Mesenchymal stem cell (in vitro differentiated cells and primary cell): ENCODE results near the gene CFAP58.

Experiments
- DNase-seq: peaks from one replicate; pipeline ENCODE4 v3.0.0-alpha.2; 2013
- H2AFZ ChIP-seq: one replicate; pipeline ENCODE4 v1.6.1; 2013; ENCODE audit warnings: low read depth, mild to moderate bottlenecking, control low read depth, inconsistent platforms, low read length, moderate library complexity
- H2AK5ac ChIP-seq: 2 replicates; pipeline ENCODE4 v1.6.1; 2013; ENCODE audit warnings: low read length, moderate library complexity, mild to moderate bottlenecking, inconsistent platforms; ENCODE audit not compliant: severe bottlenecking
- H2BK120ac ChIP-seq: one replicate; pipeline ENCODE4 v1.6.1; 2013; ENCODE audit warnings: low read depth, mild to moderate bottlenecking, inconsistent platforms, low read length, moderate library complexity
- H2BK12ac ChIP-seq, 2 experiments: one replicate each; pipeline ENCODE4 v1.6.1; 2013; ENCODE audit warnings: inconsistent platforms in 2 of 2, low read length in 2 of 2, mild to moderate bottlenecking in 2 of 2, moderate library complexity in 2 of 2, control low read depth in 1 of 2
- H2BK15ac ChIP-seq: one replicate; pipeline ENCODE4 v1.6.1; 2013; ENCODE audit warnings: mild to moderate bottlenecking, low read depth, inconsistent platforms; ENCODE audit not compliant: poor library complexity, severe bottlenecking
- H2BK5ac ChIP-seq: 2 replicates; pipeline ENCODE4 v1.6.1; 2013; ENCODE audit warnings: low read depth, mild to moderate bottlenecking, low read length, control low read depth, inconsistent platforms; ENCODE audit not compliant: poor library complexity, severe bottlenecking
- H3K14ac ChIP-seq, 2 experiments: one replicate each; pipeline ENCODE4 v1.6.1; 2013; ENCODE audit warnings: inconsistent platforms in 2 of 2, low read length in 2 of 2, control low read depth in 1 of 2, mild to moderate bottlenecking in 1 of 2, moderate library complexity in 1 of 2
- H3K18ac ChIP-seq, 2 experiments: one replicate each; pipeline ENCODE4 v1.6.1; 2013; ENCODE audit warnings: inconsistent platforms in 2 of 2, low read length in 2 of 2, control low read depth in 1 of 2, low read depth in 1 of 2, mild to moderate bottlenecking in 1 of 2
- H3K23ac ChIP-seq, 2 experiments: one replicate each; pipeline ENCODE4 v1.6.1; 2013; ENCODE audit warnings: inconsistent platforms in 2 of 2, low read length in 2 of 2, mild to moderate bottlenecking in 2 of 2, moderate library complexity in 2 of 2, control low read depth in 1 of 2
- H3K27ac ChIP-seq: 2 replicates; pipeline ENCODE4 v1.5.1; 2013; ENCODE audit warnings: mild to moderate bottlenecking, moderate library complexity, low read length, control low read depth, inconsistent platforms; ENCODE audit not compliant: poor library complexity, severe bottlenecking
- H3K27me3 ChIP-seq, 2 experiments: 2 replicates each; pipeline versions ENCODE4 v1.6.1 to v1.7.0; 2013; ENCODE audit warnings: low read length in 2 of 2, mild to moderate bottlenecking in 2 of 2, moderate library complexity in 2 of 2, control low read depth in 1 of 2, inconsistent platforms in 1 of 2; ENCODE audit not compliant: control insufficient read depth in 1 of 2, insufficient read depth in 1 of 2
- H3K36me3 ChIP-seq, 2 experiments: 2 replicates each; pipeline versions ENCODE4 v1.6.1 to v1.7.0; 2013; ENCODE audit warnings: low read length in 2 of 2, control low read depth in 1 of 2, inconsistent platforms in 1 of 2, low read depth in 1 of 2, mild to moderate bottlenecking in 1 of 2; ENCODE audit not compliant: insufficient read depth in 2 of 2, control insufficient read depth in 1 of 2
- H3K4ac ChIP-seq, 2 experiments: one replicate each; pipeline ENCODE4 v1.6.1; 2013; ENCODE audit warnings: inconsistent platforms in 2 of 2, low read length in 2 of 2, mild to moderate bottlenecking in 2 of 2, moderate library complexity in 2 of 2, control low read depth in 1 of 2, low read depth in 1 of 2
- H3K4me1 ChIP-seq: 2 replicates; pipeline ENCODE4 v1.6.1; 2013; ENCODE audit warnings: low read depth, low read length, control low read depth; ENCODE audit not compliant: control insufficient read depth, insufficient read depth
- H3K4me2 ChIP-seq: 2 replicates; pipeline ENCODE4 v1.6.1; 2013; ENCODE audit warnings: low read length, mild to moderate bottlenecking, inconsistent platforms; ENCODE audit not compliant: poor library complexity, severe bottlenecking
- H3K4me3 ChIP-seq, 2 experiments: 2 replicates each; pipeline versions ENCODE4 v1.5.1 to v1.7.0; 2013; ENCODE audit warnings: low read length in 2 of 2, mild to moderate bottlenecking in 2 of 2, control low read depth in 1 of 2, low read depth in 1 of 2; ENCODE audit not compliant: insufficient read depth in 1 of 2
- H3K79me1 ChIP-seq: replicated peaks from 2 replicates; pipeline ENCODE4 v1.6.1; 2013; ENCODE audit warnings: mild to moderate bottlenecking, control low read depth, low read length, inconsistent platforms; ENCODE audit not compliant: poor library complexity, severe bottlenecking
- H3K9ac ChIP-seq: 2 replicates; pipeline ENCODE4 v1.7.0; 2013; ENCODE audit warnings: mild to moderate bottlenecking, low read length, moderate library complexity
- H3K9me3 ChIP-seq: 2 replicates; pipeline ENCODE4 v1.7.0; 2013; ENCODE audit warnings: mild to moderate bottlenecking, low read length; ENCODE audit not compliant: control insufficient read depth
- H4K8ac ChIP-seq: one replicate; pipeline ENCODE4 v1.6.1; 2013; ENCODE audit warnings: inconsistent platforms, mild to moderate bottlenecking, low read length, moderate library complexity
- H4K91ac ChIP-seq: one replicate; pipeline ENCODE4 v1.6.1; 2013; ENCODE audit warnings: mild to moderate bottlenecking, low read length, inconsistent platforms
- WGBS: methylation state at CpG from one replicate; pipeline ENCODE4 v1.1.7; 2013; ENCODE audit warnings: mixed read lengths; 5-methylcytosine and 5-hydroxymethylcytosine counted together

Gene CFAP58

DNA sequence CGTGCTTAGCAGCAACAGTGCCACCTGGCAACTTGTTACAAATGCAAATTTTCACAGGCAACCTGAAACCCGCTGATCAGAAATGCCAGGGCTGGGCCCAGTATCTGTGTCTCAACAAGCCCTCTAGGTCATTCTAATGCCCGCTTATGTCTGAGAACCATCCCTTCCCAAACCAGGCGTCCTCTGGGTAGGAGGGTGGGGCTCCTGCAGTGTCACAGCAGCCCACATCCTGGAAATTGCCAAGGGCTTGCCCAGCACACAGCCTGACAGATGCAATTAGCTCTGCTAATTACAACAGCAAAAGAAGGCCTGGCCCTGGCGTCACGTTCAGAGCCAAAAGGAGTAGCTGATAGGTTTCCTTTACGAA lies 31.2 kb upstream of the CFAP58 start:
- Histone ChIP-seq H2BK5ac (no peak overlapping the region), H3K36me3 (peaks cover 38 to 47% of the 10 kb centered on the region in 2 experiments), H4K8ac (no peak overlapping the region), H3K27me3 (no peaks in the 10 kb centered on the region), H3K4me2 (no peak overlapping the region), H3K4ac (no peak overlapping the region), H2AFZ (no peak overlapping the region), H3K23ac (no peak overlapping the region), H3K4me1 (peaks cover 48% of the 10 kb centered on the region), H3K14ac (no peak overlapping the region), H2BK12ac (no peak overlapping the region), H3K9me3 (no peaks in the 10 kb centered on the region), H3K4me3 (no peak overlapping the region), H2AK5ac (no peak overlapping the region), H3K9ac (peak overlapping the region; percentile 21), H2BK15ac (no peak overlapping the region), H3K18ac (peak overlapping the region; percentile 5 to 13), H2BK120ac (no peak overlapping the region), H4K91ac (no peak overlapping the region), H3K79me1 (peaks cover 33% of the 10 kb centered on the region), H3K27ac (no peak overlapping the region)
- WGBS: 79% methylated on average over 7 of the region's 7 CpGs
- DNase-seq: no peak

- H2AK5ac ChIP-seq: no peak overlapping the region
- no peaks in the 10 kb centered on the region for H3K9me3 ChIP-seq
- no peak overlapping the region for H3K18ac ChIP-seq
- no peaks in the 10 kb centered on the region for H3K27me3 ChIP-seq
- no peak overlapping the region for H3K4ac ChIP-seq
- peaks cover 49% of the 10 kb centered on the region for H3K4me1 ChIP-seq
- no peak overlapping the region for H2BK15ac ChIP-seq
- peak overlapping the region; percentile 21 for H3K9ac ChIP-seq
- 76% methylated on average over 1 of the region's 1 CpG for WGBS
- H4K8ac ChIP-seq: no peak overlapping the region
- H3K14ac ChIP-seq: no peak overlapping the region
- H2BK5ac ChIP-seq: no peak overlapping the region
- H3K27ac ChIP-seq: no peak overlapping the region
- no peak overlapping the region for H3K4me2 ChIP-seq
- H3K23ac ChIP-seq: no peak overlapping the region
- no peak overlapping the region for H2BK120ac ChIP-seq
- H3K79me1 ChIP-seq: peaks cover 29% of the 10 kb centered on the region
- no peak overlapping the region for H3K4me3 ChIP-seq
- no peak overlapping the region for H2AFZ ChIP-seq
- no peak overlapping the region for H4K91ac ChIP-seq
- H3K36me3 ChIP-seq: peaks cover 34 to 47% of the 10 kb centered on the region in 2 experiments
- H2BK12ac ChIP-seq: no peak overlapping the region
- no peak for DNase-seq
Measured at GRCh38 chr10:104323085-104323484, 30.5 kb upstream of the CFAP58 start.

DNA sequence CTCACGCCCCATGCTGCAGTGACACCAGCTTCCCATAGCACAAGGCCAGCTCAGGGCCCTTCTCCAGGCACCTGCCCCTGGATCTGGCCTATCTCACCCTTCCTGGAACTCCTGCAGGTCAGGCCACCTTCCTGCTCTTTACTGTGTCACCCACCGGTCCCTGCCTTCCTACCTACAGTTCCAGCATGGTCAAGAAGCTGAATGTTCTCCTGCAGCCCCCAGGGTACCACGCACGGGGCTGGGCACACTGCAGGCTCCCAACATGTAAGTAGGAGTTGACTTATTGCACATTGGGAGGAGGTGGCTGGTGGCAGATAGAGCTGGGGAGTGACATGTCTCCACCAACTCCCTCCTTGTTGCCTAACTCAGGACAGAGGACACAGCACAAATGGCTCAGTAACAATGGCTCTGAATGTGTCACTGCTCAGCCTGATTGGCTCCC lies 29.9 kb upstream of the CFAP58 start:
- WGBS: 99% methylated on average over 3 of the region's 4 CpGs
- H4K91ac ChIP-seq: no peak overlapping the region
- no peak overlapping the region for H3K9ac ChIP-seq
- no peak overlapping the region for H3K27ac ChIP-seq
- H2BK5ac ChIP-seq: no peak overlapping the region
- H3K4me1 ChIP-seq: peaks cover 51% of the 10 kb centered on the region
- no peak for DNase-seq
- H3K4me3 ChIP-seq: no peak overlapping the region
- no peak overlapping the region for H2BK12ac ChIP-seq
- no peak overlapping the region for H2AFZ ChIP-seq
- H3K18ac ChIP-seq: no peak overlapping the region
- peaks cover 29% of the 10 kb centered on the region for H3K79me1 ChIP-seq
- H3K27me3 ChIP-seq: no peaks in the 10 kb centered on the region
- no peak overlapping the region for H3K4me2 ChIP-seq
- peak overlapping the region; percentile 66 for H4K8ac ChIP-seq
- H2AK5ac ChIP-seq: no peak overlapping the region
- H3K9me3 ChIP-seq: no peaks in the 10 kb centered on the region
- H3K4ac ChIP-seq: no peak overlapping the region
- H3K14ac ChIP-seq: peak overlapping the region in 1 of 2 experiments; percentile 56
- no peak overlapping the region for H3K23ac ChIP-seq
- no peak overlapping the region for H2BK120ac ChIP-seq
- H3K36me3 ChIP-seq: peaks cover 31 to 40% of the 10 kb centered on the region in 2 experiments
- no peak overlapping the region for H2BK15ac ChIP-seq

DNA sequence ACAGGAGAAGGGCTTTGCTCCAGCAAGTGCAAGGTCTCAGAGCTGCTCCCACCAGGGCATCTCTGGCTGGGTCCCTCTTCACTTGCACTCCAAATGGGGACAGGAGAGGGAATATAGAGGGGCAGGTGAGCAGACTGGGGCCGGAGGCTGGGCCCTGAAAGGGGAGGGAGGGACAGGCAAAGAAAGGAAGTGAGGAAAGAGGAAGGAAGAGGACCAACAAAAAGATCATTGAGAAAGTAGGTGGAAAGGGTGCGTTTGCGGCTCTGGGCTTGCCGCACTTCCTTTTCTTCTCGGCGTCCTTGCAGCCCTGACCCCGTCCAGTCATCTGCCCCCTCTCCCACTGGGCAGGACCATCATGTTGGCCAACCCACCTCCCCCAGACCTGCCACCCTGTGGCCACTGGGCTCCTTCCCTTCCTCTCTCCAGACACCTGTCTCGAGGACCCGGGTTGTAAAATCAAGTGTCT lies 29.4 kb upstream of the CFAP58 start:
- Histone ChIP-seq H3K14ac (no peak overlapping the region), H2BK120ac (no peak overlapping the region), H3K27ac (no peak overlapping the region), H4K8ac (no peak overlapping the region), H2AK5ac (no peak overlapping the region), H3K4me1 (peaks cover 51% of the 10 kb centered on the region), H2BK15ac (no peak overlapping the region), H3K18ac (no peak overlapping the region), H3K9ac (no peak overlapping the region), H4K91ac (no peak overlapping the region), H2AFZ (no peak overlapping the region), H2BK12ac (no peak overlapping the region), H3K4me2 (no peak overlapping the region), H3K27me3 (no peaks in the 10 kb centered on the region), H3K4ac (no peak overlapping the region), H3K36me3 (peaks cover 31 to 40% of the 10 kb centered on the region in 2 experiments), H3K9me3 (no peaks in the 10 kb centered on the region), H3K4me3 (no peak overlapping the region), H3K23ac (no peak overlapping the region), H2BK5ac (no peak overlapping the region), H3K79me1 (peaks cover 29% of the 10 kb centered on the region)
- DNase-seq: no peak
- 92% methylated on average over 9 of the region's 9 CpGs for WGBS
